Measurements from ENCODE around the gene OR7G1.
A peak's percentile ranks its signal among the peaks of the same experiment; 100 is the strongest.
"Not testable (repeated sequence)": the region's sequence is repeated elsewhere in the genome, so short reads cannot be mapped to it uniquely, and the experiment has no call there.

The OR7G1 gene

DNA sequence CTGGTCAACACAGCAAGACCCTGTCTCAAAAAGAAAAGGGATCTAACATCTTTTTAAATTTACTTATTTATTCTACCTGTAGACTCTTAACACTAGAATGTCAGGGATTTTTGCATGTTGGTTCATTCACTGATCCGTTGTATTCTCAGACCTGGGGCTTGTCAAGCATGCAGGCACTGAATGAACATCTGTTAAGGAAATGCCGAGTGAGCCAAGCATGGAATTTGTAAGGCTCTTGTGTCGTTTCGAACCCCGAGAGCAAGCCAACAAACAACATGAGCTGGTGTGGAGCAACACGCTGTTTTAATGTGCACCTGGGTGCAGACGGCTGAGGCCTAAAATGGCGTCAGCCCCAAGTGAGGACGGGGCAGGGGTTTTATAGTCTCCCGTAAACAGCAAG, 38.7 kb downstream of the OR7G1 start:
- DNase-seq (ENCODE audit: low spot score) = no peak

DNA sequence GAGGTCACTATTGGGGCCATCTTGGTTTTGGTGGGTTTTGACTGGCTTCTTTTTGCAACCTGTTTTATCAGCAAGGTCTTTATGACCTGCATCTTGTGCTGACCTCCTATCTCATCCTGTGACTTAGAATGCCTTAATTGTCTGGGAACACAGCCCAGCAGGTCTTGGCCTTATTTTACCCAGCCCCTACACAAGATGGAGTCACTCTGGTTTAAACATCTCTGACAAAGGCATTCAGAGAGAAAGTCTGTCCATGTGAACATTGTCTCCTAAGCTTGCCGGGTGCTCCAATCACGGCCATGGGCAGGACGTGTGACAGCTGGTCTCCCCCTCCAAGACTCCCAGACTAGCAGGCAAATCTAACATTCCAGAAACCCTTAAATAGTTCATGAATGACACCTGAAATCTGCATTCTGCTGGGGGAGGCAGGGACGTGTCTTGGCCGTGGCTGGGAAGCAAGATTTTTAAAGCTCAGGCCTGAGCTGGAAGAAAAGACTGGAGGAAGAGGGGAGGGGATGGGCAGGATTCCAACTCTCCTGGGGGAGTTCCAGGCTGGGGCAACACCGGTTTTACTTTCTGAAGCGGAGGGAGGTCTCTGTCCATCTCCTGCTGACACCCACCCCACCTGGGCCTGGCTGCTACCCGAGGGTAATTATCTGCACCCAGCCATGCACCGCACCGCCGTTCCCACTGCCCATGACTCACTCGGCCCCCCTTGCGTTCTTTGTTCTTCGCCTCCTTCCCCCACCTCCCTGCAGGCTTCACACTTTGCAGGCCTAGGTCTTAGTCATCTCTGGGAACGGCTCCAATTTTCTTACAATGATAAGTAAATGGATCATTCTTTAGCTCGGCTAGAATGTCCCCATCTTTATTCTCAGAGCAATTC, 40.3 kb downstream of the OR7G1 start:
- peak; percentile 18 for DNase-seq (ENCODE audit: low spot score)

GRCh38 chr19:9073806-9074205, 41.8 kb downstream of the OR7G1 start:
- no peak for DNase-seq (ENCODE audit: low spot score)

DNA sequence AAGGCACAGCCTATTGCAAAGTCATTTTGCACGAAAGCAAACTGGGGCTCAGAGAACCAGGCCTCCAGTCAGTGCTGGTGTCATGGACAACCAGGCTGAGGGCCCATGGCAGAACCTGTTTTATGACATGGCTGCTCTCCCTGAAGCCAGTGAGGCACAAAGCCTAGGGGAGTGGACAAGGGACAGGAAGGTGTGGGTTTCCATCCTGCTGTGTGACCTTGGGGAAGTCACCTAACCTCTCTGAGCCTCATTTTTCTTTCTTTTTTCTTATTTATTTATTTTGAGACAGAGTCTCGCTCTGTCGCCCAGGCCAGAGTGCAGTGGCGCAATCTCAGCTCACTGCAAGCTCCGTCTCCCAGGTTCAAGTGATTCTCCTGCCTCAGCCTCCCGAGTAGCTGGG, 43.8 kb downstream of the OR7G1 start:
- DNase-seq (ENCODE audit: low spot score) = not testable (repeated sequence)

DNA sequence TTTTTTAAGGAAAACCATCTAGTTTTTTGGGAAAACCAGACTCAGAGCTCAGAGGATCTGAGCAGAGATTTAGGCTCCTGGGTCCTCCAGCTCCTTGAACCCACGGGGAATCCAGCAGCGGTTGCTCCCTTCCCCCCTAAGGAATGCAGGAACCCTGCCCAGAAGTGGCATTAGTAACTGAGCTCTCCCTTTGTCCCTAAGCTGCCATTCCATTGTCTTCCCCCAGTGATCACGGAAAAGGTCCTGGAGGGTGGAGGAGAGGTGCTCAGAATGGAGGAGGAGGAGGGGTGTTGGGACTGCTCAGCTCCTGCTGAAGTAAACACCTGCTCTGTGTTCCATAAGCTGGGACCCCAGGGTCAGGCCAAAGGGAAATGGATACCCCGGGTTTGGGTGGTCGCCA, 45.5 kb downstream of the OR7G1 start:
- no peak for DNase-seq (ENCODE audit: low spot score)

DNA sequence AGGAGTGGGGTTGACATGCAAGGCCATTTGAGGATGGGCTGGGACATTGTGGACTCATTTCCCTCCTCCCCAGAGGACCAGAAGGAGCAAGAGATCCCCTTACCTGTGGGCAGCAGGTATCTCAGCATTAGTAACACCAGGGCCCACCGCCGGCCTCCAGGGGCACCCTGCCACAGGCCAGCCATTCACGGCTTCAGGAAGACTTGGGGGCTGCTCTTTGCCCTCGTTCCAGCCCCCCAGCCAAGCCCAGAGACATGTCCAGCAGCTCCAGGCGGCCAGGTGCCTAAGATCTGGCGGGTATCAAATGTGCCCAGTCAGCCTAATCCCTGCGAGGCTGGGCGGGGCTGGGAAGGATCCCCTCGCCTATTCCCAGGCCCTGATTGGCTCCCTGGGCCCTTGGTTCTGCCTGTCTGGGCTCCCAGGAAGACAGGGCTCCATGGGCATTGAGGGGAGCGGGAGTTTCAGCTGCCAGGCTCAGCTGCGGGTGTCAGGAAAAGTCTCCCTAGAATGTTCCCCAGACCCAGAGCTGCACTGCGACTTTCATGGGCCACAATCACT, 50.0 kb downstream of the OR7G1 start:
- DNase-seq (ENCODE audit: low spot score) = no peak

Measured in putamen (tissue), 1 donor.